ENCODE results near the gene SLC27A3.

The SLC27A3 gene

GRCh38 chr1:153799566-153800465 is 24.6 kb downstream of the SLC27A3 start:
- DNase-seq: no peak

- no peak for DNase-seq
Observed at GRCh38 chr1:153800516-153800915, 25.3 kb downstream of the SLC27A3 start.

- DNase-seq: no peak
Observed at GRCh38 chr1:153801028-153801625, 25.9 kb downstream of the SLC27A3 start.

GRCh38 chr1:153801786-153802697 is 26.8 kb downstream of the SLC27A3 start:
- DNase-seq: no peak

GRCh38 chr1:153803470-153804056 is 28.4 kb downstream of the SLC27A3 start:
- DNase-seq: no peak

GRCh38 chr1:153804112-153804511 is 28.9 kb downstream of the SLC27A3 start:
- no peak for DNase-seq

GRCh38 chr1:153805042-153805745 is 30.0 kb downstream of the SLC27A3 start:
- DNase-seq: peak; percentile 86

- DNase-seq: no peak
Observed at GRCh38 chr1:153805886-153806719, 30.9 kb downstream of the SLC27A3 start.

GRCh38 chr1:153816283-153816889 is 41.2 kb downstream of the SLC27A3 start:
- no peak for DNase-seq

GRCh38 chr1:153818876-153819275 is 43.7 kb downstream of the SLC27A3 start:
- DNase-seq: no peak

GRCh38 chr1:153827168-153827964 is 52.2 kb downstream of the SLC27A3 start:
- DNase-seq: no peak
